DMS53 (cell line): ENCODE data around the gene ZDHHC14.

Source experiments
- DNase-seq: peaks from one replicate; lab custom pipeline; 2025; lab: John Stamatoyannopoulos, UW

The ZDHHC14 gene

GRCh38 chr6:157625111-157625510, 244.1 kb downstream of the ZDHHC14 start:
- no peak for DNase-seq

DNA sequence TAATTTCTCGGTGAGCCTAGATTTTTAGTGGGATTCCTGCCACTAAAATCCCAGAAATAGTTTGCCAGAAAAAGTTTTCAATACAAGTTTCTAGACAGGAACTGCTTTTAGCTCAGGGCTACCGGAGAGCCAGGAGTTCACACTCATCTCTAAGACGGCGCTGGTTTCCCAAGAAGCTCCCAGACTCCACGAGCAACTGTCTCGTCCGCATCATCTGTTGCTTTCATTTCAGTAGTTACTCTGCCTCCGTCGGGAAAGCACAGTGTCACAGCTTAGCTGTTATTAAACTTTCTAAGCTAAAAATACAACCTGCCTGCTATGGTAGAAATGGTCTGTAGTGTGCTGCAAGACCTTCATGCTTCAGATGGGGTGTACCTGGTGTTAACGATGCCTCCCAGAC, 244.8 kb downstream of the ZDHHC14 start:
- no peak for DNase-seq

DNA sequence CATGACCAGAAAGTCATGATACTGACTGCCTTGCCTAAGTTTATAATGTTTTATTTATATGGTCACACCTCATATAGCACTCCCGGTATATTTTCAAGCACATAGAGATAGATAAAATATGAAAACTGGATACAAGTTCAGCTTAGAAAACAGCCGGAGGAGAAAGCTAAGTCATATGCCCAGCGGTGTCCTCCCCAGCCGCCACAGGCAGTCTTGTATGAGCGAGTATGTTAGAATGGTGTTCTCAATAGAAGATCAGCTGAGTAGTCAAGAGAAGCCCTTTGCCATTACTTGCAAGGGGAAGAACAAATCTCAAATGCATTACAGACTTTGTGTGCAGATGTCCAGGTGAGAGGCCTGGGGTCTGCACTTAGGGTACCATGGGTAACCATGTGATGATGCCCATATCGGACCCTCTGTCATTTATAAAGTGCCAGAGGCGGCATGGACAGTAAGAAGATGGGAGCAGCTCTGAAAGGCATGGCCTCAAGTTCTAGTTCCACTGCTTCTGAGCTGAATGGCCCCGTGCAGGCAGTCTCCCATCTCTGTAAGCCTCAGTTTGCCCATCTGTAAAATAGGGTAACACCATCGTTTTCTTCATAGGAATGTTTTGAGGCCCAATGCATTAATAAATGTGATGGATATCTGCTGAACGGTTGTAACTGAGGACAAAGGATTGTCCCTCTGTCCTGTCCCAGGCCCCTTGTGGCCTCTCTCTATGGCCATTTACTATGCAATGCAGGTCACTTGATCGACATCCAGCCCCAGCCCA, 246.4 kb downstream of the ZDHHC14 start:
- DNase-seq = no peak

DNA sequence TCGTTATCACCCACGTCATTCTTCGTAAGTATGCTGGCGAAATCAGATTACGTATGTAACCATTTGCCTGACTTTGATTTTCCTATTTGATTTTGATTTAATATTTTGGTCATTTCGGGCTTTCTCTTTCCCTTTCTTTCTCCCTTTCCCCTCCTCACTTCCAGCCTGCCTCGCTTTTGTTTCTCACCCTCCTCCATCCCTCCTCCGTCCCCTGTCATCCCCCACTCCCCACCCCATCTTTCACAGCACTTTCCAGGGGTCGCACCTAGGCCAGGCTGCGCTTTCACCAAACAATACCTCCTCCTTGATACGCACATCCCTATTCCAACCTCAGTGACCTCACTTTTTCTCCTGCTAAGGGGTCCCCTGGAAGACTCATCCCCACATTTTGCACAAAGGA, 247.5 kb downstream of the ZDHHC14 start:
- no peak for DNase-seq

DNA sequence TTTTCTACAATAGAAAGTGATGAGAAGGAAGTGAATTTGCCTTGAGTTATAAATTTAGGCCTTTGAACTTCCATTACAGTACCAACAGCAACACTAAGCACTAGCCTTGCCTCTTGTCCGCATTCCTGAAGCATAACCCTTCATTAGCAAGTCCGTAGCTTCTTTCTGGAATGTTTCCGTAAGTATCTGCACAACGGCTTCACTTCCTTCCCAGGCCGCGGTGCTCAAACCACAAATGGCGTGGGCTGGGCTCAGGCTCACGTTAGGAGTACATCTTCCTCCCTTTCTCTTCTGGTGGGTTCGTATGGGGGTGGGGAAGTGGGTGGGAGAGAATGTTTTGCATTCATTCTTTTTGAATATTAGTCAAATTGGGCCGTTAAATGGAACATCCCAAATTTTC, 248.2 kb downstream of the ZDHHC14 start:
- no peak for DNase-seq

- DNase-seq = no peak
Observed at GRCh38 chr6:157630463-157631080, 249.6 kb downstream of the ZDHHC14 start.

DNA sequence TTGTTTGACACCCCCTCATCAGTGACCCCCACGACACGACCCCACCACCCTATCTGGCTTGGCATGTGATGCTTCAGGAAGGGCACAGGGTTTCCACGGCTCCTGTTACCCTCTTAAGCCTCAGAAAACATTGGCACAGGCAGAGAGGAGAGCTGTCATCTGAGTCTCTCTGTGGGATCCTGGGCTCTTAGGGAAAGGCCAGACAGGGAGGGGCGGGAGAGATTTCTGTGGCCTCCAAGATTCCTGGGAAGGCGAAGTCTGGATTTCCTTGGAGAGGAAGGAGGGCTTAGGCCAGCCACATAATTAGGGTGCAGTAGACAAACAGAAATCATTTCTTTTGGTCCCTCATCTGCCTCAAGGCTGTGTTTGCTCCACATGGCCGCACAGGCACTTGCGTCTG, 250.4 kb downstream of the ZDHHC14 start:
- peak; percentile 3 for DNase-seq

- no peak for DNase-seq
Observed at GRCh38 chr6:157631838-157632614, 251.0 kb downstream of the ZDHHC14 start.

- DNase-seq = no peak
Observed at GRCh38 chr6:157632821-157633220, 251.8 kb downstream of the ZDHHC14 start.

- DNase-seq = no peak
Observed at GRCh38 chr6:157634546-157634945, 253.6 kb downstream of the ZDHHC14 start.

DNA sequence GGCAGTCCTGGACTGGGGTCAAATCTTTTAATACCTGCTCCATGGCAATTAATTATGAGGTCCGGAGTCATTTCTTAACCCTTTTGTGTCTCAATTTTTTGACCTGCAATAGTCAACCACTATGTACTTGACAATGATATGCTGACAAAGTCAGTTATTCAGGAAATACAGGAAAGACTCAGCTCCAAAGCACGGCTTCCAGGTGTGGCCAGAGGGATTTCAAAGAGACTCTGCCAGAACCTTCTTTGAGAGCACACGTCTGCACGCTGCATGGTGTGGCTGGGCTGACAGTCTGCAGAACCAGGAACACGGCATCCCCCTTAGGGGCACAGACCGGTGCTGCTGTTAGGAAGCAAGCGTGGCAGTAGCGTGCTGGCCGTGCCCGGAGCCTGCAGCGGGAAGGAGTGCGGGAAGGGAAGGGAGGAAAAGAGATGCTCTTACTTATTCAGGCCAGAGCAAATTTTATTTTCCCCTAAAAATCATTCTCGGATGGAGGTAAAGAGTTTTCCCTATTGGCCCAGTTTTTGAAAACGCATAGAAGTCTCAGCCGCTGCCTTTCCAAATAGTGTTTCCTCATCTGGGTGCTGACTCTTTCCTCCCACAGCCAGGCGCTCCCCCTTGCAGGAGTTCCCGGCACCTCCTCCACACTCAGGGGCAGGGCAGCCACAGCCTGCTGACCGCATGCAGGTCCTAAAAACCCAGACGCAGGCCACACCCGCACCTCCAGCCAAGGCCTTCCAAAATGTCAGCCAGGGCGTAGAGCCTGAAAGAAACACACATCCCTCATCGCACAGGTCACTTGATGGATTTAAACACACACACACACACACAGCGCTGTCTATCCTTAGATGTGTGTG, 254.6 kb downstream of the ZDHHC14 start:
- no peak for DNase-seq

DNA sequence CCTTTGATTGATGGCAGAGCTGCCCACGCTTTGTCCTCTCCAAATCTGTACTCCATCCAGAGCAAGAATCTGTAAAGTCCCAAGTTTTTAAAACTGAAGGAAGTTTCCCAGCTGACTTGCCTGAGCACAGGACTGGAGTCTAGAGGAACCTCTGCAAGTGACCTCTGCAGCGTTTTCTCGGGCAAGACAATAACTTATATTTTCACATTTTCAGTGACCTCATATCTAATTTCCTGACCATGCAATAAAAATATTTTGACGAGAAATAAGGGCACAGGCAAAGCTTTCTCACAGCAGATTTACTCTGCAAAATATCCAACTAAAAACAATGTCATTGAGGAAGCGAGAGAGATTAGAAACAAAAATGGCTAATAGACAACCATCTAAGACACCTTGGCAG, 256.5 kb downstream of the ZDHHC14 start:
- no peak for DNase-seq

GRCh38 chr6:157637941-157638662, 257.1 kb downstream of the ZDHHC14 start:
- no peak for DNase-seq

- DNase-seq = no peak
Observed at GRCh38 chr6:157638779-157639178, 257.8 kb downstream of the ZDHHC14 start.

- no peak for DNase-seq
Observed at GRCh38 chr6:157640746-157641451, 259.9 kb downstream of the ZDHHC14 start.

GRCh38 chr6:157641837-157642236, 260.8 kb downstream of the ZDHHC14 start:
- no peak for DNase-seq

- no peak for DNase-seq
Observed at GRCh38 chr6:157642736-157643135, 261.7 kb downstream of the ZDHHC14 start.

GRCh38 chr6:157644043-157644810, 263.2 kb downstream of the ZDHHC14 start:
- peak; percentile 15 for DNase-seq

DNA sequence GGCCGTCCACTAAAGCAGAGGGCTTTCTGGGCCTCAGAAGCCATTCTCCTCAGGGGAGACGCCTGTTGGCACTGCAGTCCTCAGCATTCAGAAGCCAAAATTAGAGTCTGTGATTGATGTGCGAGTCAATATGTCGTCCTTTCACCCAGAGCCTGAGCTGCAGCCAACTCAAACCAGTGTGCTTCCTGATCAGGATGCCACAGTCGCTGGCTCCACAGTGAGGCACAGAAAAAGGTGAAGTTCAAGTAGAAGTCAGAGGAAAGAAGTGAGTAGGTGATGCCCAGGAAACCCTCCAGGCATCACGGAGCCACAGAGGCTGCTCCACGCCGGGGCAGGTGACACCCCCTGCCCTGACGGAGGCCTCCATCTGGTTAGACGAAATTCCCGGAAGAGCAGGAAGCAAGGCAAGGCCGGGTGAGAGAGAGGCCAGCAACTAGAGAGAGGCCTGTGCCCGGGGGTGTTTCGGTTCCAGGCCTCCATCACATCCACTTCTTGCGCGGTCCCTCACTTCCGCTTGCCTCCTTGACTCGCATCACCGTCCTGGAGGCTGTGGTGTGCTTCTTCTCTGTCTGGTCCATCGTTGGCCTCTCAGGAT, 264.3 kb downstream of the ZDHHC14 start:
- no peak for DNase-seq

DNA sequence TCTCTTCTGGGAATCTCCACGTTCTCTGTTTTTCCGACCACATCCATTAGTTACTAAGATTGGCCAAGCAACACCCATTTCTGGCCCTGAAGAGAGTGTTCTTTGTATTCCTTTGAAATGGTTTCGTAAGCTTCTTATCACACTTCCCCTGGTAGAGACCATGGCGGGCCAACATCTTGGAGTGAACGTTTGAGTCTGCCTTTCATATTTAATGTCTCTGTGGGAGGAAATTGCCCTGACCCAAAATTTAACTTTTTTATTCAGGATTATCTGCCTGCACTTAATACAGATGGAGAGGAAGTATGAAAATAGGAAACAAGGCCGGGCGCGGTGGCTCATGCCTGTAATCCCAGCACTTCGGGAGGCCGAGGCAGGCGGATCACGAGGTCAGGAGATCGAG, 265.0 kb downstream of the ZDHHC14 start:
- DNase-seq = no peak
